Common myeloid progenitor, CD34-positive (primary cell): ENCODE measurements around the gene TRIO.

Experiments used
- CTCF ChIA-PET: fragments of 350-600 bp; sonication (Branson Sonifier 250); formaldehyde crosslinking; loops from one replicate; lab custom pipeline; 2021; ENCODE audit warnings: antibody characterized with exemption; lab: Charles Lee
- POLR2A ChIA-PET: fragments of 350-600 bp; sonication (Branson Sonifier 250); formaldehyde crosslinking; loops from one replicate; lab custom pipeline; 2021; ENCODE audit warnings: antibody characterized with exemption; lab: Charles Lee
- DNase-seq, 3 donors: peaks; one replicate each; pipeline versions ENCODE4 v3.0.0 to v3.0.0-alpha.2; 2013
- H3K27ac ChIP-seq, 2 experiments: 1 replicate in 1 of 2; 2 replicates in 1 of 2; pipeline ENCODE4 v1.7.0; 2013; ENCODE audit warnings: inconsistent platforms in 2 of 2, low read length in 2 of 2, mild to moderate bottlenecking in 2 of 2, low read depth in 1 of 2, moderate library complexity in 1 of 2; ENCODE audit not compliant: severe bottlenecking in 2 of 2, insufficient read depth in 1 of 2, poor library complexity in 1 of 2
- H3K27me3 ChIP-seq, 5 experiments: replicated peaks in 2 of 5; 1 replicate in 3 of 5; 2 replicates in 2 of 5; pipeline versions ENCODE4 v1.6.1 to v1.7.0; 2013; ENCODE audit warnings: low read length in 4 of 5, mild to moderate bottlenecking in 2 of 5, moderate library complexity in 2 of 5, inconsistent platforms in 1 of 5; ENCODE audit not compliant: insufficient read depth in 5 of 5, control insufficient read depth in 4 of 5
- H3K36me3 ChIP-seq, 4 experiments: 1 replicate in 2 of 4; 2 replicates in 2 of 4; pipeline versions ENCODE4 v1.6.1 to v1.7.0; 2013; ENCODE audit warnings: low read length in 3 of 4, control low read depth in 1 of 4, mild to moderate bottlenecking in 1 of 4; ENCODE audit not compliant: control insufficient read depth in 4 of 4, insufficient read depth in 4 of 4
- H3K4me1 ChIP-seq, 4 experiments: 1 replicate in 3 of 4; 2 replicates in 1 of 4; pipeline versions ENCODE4 v1.6.1 to v1.7.1; 2013; ENCODE audit warnings: low read length in 3 of 4, mild to moderate bottlenecking in 3 of 4, control low read depth in 1 of 4, inconsistent platforms in 1 of 4, moderate library complexity in 1 of 4; ENCODE audit not compliant: control insufficient read depth in 4 of 4, insufficient read depth in 4 of 4; ENCODE audit errors: control extremely low read depth in 1 of 4
- H3K4me3 ChIP-seq, 7 experiments: 1 replicate in 4 of 7; 2 replicates in 3 of 7; pipeline versions ENCODE4 v1.5.1 to v1.7.0; 2013; ENCODE audit warnings: mild to moderate bottlenecking in 7 of 7, low read length in 6 of 7, moderate library complexity in 6 of 7, inconsistent platforms in 2 of 7, low read depth in 2 of 7, control low read depth in 1 of 7; ENCODE audit not compliant: insufficient read depth in 4 of 7, control insufficient read depth in 1 of 7; ENCODE audit errors: extremely low read depth in 1 of 7
- H3K9me3 ChIP-seq, 5 experiments: 1 replicate in 4 of 5; 2 replicates in 1 of 5; pipeline versions ENCODE4 v1.6.1 to v1.7.1; 2013; ENCODE audit warnings: low read length in 4 of 5, mild to moderate bottlenecking in 2 of 5, inconsistent platforms in 1 of 5, low read depth in 1 of 5, moderate library complexity in 1 of 5; ENCODE audit not compliant: control insufficient read depth in 4 of 5, insufficient read depth in 2 of 5; ENCODE audit errors: control extremely low read depth in 1 of 5
- WGBS: methylation state at CpG from one replicate; pipeline ENCODE4 v1.1.5; 2013; ENCODE audit not compliant: insufficient coverage; 5-methylcytosine and 5-hydroxymethylcytosine counted together

TRIO gene

GRCh38 chr5:14195588-14195987, 52.4 kb downstream of the TRIO start:
- 100% methylated on average over 4 of the region's 5 CpGs for WGBS
- POLR2A ChIA-PET: no interaction called here
- peaks cover 0 to 29% (median 10%) of the 10 kb centered on the region in 4 experiments for H3K4me1 ChIP-seq

GRCh38 chr5:14197056-14197455, 53.9 kb downstream of the TRIO start:
- no peak overlapping the region for H3K27ac ChIP-seq
- H3K27me3 ChIP-seq: no peaks in the 10 kb centered on the region
- DNase-seq: no peak
- no peak overlapping the region for H3K4me3 ChIP-seq
- ChIA-PET CTCF (no interaction called here), POLR2A (no interaction called here)
- H3K4me1 ChIP-seq: peaks cover 0 to 27% (median 11%) of the 10 kb centered on the region in 4 experiments
- H3K36me3 ChIP-seq: peaks cover 0 to 4% (median 0%) of the 10 kb centered on the region in 4 experiments
- WGBS: 90% methylated on average over 5 of the region's 5 CpGs
- no peaks in the 10 kb centered on the region for H3K9me3 ChIP-seq

More at GRCh38 chr5:14195588-14195987, 52.4 kb downstream of the TRIO start:
- CTCF ChIA-PET: interaction anchor here (0.6 to 0.7 kb wide), 2 partner anchors 16 to 85 kb away, joined by 3 read pairs; no protein-coding TSS in a partner anchor
- no peak overlapping the region for H3K4me3 ChIP-seq
- H3K27me3 ChIP-seq: no peaks in the 10 kb centered on the region
- H3K9me3 ChIP-seq: no peaks in the 10 kb centered on the region
- H3K27ac ChIP-seq: no peak overlapping the region
- peaks cover 0 to 4% (median 0%) of the 10 kb centered on the region in 4 experiments for H3K36me3 ChIP-seq
- DNase-seq: no peak

GRCh38 chr5:14199902-14200301, 56.8 kb downstream of the TRIO start:
- H3K4me1 ChIP-seq: peaks cover 20 to 54% (median 35%) of the 10 kb centered on the region in 4 experiments
- peaks cover 0 to 2% (median 0%) of the 10 kb centered on the region in 4 experiments for H3K36me3 ChIP-seq
- ChIA-PET CTCF (interaction anchor here (1.1 to 1.5 kb wide), 2 partner anchors 27 to 70 kb away, joined by 3 to 4 read pairs; no protein-coding TSS in a partner anchor), POLR2A (no interaction called here)
- no peak overlapping the region for H3K27ac ChIP-seq
- no peak for DNase-seq
- H3K9me3 ChIP-seq: no peaks in the 10 kb centered on the region
- 100% methylated on average over 4 of the region's 6 CpGs for WGBS
- no peaks in the 10 kb centered on the region for H3K27me3 ChIP-seq
- no peak overlapping the region for H3K4me3 ChIP-seq

GRCh38 chr5:14200312-14200990, 57.3 kb downstream of the TRIO start:
- Histone ChIP-seq H3K27me3 (no peaks in the 10 kb centered on the region), H3K4me1 (peaks cover 25 to 60% (median 38%) of the 10 kb centered on the region in 4 experiments), H3K4me3 (no peak overlapping the region), H3K27ac (no peak overlapping the region), H3K36me3 (peaks cover 0 to 2% (median 0%) of the 10 kb centered on the region in 4 experiments), H3K9me3 (no peaks in the 10 kb centered on the region)
- DNase-seq: no peak
- ChIA-PET CTCF (interaction anchor here (0.7 to 1.5 kb wide), 3 partner anchors 11 to 246 kb away, joined by 3 read pairs; no protein-coding TSS in a partner anchor), POLR2A (no interaction called here)
- WGBS: 98% methylated on average over 6 of the region's 11 CpGs

- POLR2A ChIA-PET: no interaction called here
- Histone ChIP-seq H3K27me3 (no peaks in the 10 kb centered on the region), H3K27ac (no peak overlapping the region), H3K4me3 (no peak overlapping the region), H3K4me1 (peaks cover 30 to 70% (median 48%) of the 10 kb centered on the region in 4 experiments), H3K36me3 (peaks cover 0 to 2% (median 0%) of the 10 kb centered on the region in 4 experiments), H3K9me3 (no peaks in the 10 kb centered on the region)
- CTCF ChIA-PET: interaction anchor here (0.8 to 1.4 kb wide), 3 partner anchors 8 to 45 kb away, joined by 3 read pairs; no protein-coding TSS in a partner anchor
- 6% methylated on average over 2 of the region's 7 CpGs for WGBS
- DNase-seq: peak in 2 of 3 donors; percentile 30 to 55
Measured at GRCh38 chr5:14201325-14202045, 58.3 kb downstream of the TRIO start.

- Histone ChIP-seq H3K27ac (no peak overlapping the region), H3K27me3 (no peaks in the 10 kb centered on the region), H3K36me3 (peaks cover 0 to 2% (median 0%) of the 10 kb centered on the region in 4 experiments), H3K4me3 (peak overlapping the region in 3 of 7 experiments; percentile 26 to 50 (median 42)), H3K9me3 (no peaks in the 10 kb centered on the region), H3K4me1 (peaks cover 31 to 80% (median 55%) of the 10 kb centered on the region in 4 experiments)
- CTCF ChIA-PET: interaction anchor here (0.7 to 1.9 kb wide), 7 partner anchors 9 to 68 kb away, joined by 3 to 6 read pairs (median 3); no protein-coding TSS in a partner anchor
- POLR2A ChIA-PET: no interaction called here
- peak in 2 of 3 donors; percentile 50 to 65 for DNase-seq
- WGBS: 0% methylated on average over 2 of the region's 6 CpGs
Measured at GRCh38 chr5:14202462-14202861, 59.3 kb downstream of the TRIO start.
